ENCODE measurements around the gene SSH2.

The SSH2 gene

GRCh38 chr17:29596811-29597210 is 333.2 kb downstream of the SSH2 start:
- no peak for DNase-seq

- no peak for DNase-seq
These were observed 333.9 kb downstream of the SSH2 start for GRCh38 chr17:29595943-29596774.

GRCh38 chr17:29595107-29595942 is 334.7 kb downstream of the SSH2 start:
- no peak for DNase-seq

- DNase-seq: no peak
These were observed 335.4 kb downstream of the SSH2 start for GRCh38 chr17:29594519-29595090.

- peak; percentile 37 for DNase-seq
These were observed 336.2 kb downstream of the SSH2 start for GRCh38 chr17:29593591-29594518.

GRCh38 chr17:29592850-29593551 is 337.0 kb downstream of the SSH2 start, which contains the start of gene ANKRD13B:
Gene ANKRD13B (plus strand): TSS chr17:29593132. CDS start chr17:29593622, 490 bp downstream.
- peak; percentile 89 for DNase-seq

- DNase-seq: peak; percentile 92
These were observed 338.1 kb downstream of the SSH2 start for GRCh38 chr17:29591737-29592608.

GRCh38 chr17:29591146-29591736 is 338.8 kb downstream of the SSH2 start:
- DNase-seq: peak; percentile 79

GRCh38 chr17:29590411-29591145 is 339.4 kb downstream of the SSH2 start:
- peak; percentile 65 for DNase-seq

GRCh38 chr17:29589524-29590410 is 340.3 kb downstream of the SSH2 start, which contains the start of gene GIT1:
Gene GIT1 (minus strand): TSS chr17:29589648. CDS start chr17:29589378, 270 bp downstream.
- peak; percentile 93 for DNase-seq

- DNase-seq: peak; percentile 54
These were observed 341.2 kb downstream of the SSH2 start for GRCh38 chr17:29588562-29589411.

- DNase-seq: no peak
These were observed 341.9 kb downstream of the SSH2 start for GRCh38 chr17:29588017-29588561.

GRCh38 chr17:29587591-29587990 is 342.4 kb downstream of the SSH2 start:
- no peak for DNase-seq

- DNase-seq: no peak
These were observed 343.2 kb downstream of the SSH2 start for GRCh38 chr17:29586676-29587469.

- no peak for DNase-seq
These were observed 344.8 kb downstream of the SSH2 start for GRCh38 chr17:29585080-29585751.
